Epithelial cell of proximal tubule (primary cell): ENCODE measurements around the gene DIAPH1. TPM values are rescaled to one million over a fixed set of nuclear protein-coding genes. Genes with fewer than 3 reads are reported as not detected.

Source experiments
- DNase-seq: peaks from one replicate; pipeline ENCODE4 v3.0.0-alpha.2; 2011; ENCODE audit warnings: low read depth
- H3K4me3 ChIP-seq: 2 replicates; pipeline ENCODE4 v1.5.1; 2011; ENCODE audit warnings: low read depth, mild to moderate bottlenecking, low read length
- total RNA-seq: library from RNA; depleted of rRNA; stranded (reverse); fragments of >200 nt; gene quantifications from 2 replicates; pipeline ENCODE4 v1.2.3, GENCODE V29; 2015
- TF ChIP-seq, protein P1 (sequence below): conservative IDR thresholded peaks from 2 replicates; pipeline ENCODE4 v1.5.1; 2012; ENCODE audit warnings: low read depth, mild to moderate bottlenecking, low read length

The DIAPH1 gene
- total RNA-seq, 1 donor from 2014 or later, result 94.0 TPM

GRCh38 chr5:141586246-141586645, 32.6 kb downstream of the DIAPH1 start:
- DNase-seq, result no peak
- TF ChIP-seq, protein P1, sequence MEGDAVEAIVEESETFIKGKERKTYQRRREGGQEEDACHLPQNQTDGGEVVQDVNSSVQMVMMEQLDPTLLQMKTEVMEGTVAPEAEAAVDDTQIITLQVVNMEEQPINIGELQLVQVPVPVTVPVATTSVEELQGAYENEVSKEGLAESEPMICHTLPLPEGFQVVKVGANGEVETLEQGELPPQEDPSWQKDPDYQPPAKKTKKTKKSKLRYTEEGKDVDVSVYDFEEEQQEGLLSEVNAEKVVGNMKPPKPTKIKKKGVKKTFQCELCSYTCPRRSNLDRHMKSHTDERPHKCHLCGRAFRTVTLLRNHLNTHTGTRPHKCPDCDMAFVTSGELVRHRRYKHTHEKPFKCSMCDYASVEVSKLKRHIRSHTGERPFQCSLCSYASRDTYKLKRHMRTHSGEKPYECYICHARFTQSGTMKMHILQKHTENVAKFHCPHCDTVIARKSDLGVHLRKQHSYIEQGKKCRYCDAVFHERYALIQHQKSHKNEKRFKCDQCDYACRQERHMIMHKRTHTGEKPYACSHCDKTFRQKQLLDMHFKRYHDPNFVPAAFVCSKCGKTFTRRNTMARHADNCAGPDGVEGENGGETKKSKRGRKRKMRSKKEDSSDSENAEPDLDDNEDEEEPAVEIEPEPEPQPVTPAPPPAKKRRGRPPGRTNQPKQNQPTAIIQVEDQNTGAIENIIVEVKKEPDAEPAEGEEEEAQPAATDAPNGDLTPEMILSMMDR, result no peak
- no peak overlapping the region for H3K4me3 ChIP-seq

DNA sequence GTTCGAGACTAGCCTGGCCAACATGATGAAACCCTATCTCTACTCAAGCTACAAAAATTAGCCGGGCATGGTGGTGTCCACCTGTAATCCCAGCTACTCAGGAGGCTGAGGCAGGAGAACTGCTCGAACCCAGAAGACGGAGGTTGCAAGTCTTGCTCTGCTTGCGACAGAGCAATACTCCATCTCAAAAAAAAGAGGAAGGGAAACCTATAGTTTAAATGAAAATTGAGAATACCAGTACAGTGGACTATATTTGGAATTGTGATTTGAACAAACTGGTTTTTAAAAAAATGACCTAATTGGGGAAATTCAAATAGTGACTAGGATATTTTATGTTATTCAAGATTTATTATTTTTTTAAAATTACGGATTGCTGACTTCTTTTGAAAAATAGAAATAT, 33.2 kb downstream of the DIAPH1 start:
- DNase-seq, result no peak
- TF ChIP-seq, protein P1, result no peak
- no peak overlapping the region for H3K4me3 ChIP-seq

- H3K4me3 ChIP-seq, result no peak overlapping the region
- no peak for DNase-seq
- TF ChIP-seq, protein P1, result no peak
Observed at GRCh38 chr5:141574122-141574510, 44.7 kb downstream of the DIAPH1 start.

DNA sequence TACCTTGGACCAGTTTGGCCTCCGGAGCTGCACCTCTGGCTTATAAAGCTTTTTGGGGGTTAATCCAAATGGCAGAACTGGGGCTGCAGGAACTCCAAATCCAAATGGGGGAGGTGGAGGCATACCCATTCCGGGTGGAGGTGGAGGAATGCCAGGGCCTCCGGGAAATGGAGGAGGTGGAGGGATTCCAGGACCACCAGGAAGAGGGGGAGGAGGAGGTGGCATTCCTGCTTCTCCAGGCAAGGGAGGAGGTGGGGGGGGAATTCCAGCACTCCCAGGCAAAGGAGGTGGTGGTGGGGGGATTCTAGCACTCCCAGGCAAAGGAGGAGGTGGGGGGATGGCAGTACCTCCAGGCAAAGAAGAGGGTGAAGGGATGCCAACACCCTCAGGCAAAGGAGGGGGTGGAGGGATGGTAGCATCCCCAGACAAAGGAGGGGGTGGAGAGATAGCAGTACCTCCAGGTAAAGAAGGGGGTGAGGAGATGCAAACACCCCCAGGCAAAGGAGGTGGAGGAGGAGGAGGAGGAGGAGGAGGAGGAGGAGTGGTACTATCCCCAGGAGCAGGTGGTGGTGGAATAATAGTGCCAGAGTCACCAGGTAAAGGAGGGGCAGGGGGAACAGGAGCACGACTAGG, 45.2 kb downstream of the DIAPH1 start:
- DNase-seq, result no peak
- H3K4me3 ChIP-seq, result no peak overlapping the region
- TF ChIP-seq, protein P1, result no peak

DNA sequence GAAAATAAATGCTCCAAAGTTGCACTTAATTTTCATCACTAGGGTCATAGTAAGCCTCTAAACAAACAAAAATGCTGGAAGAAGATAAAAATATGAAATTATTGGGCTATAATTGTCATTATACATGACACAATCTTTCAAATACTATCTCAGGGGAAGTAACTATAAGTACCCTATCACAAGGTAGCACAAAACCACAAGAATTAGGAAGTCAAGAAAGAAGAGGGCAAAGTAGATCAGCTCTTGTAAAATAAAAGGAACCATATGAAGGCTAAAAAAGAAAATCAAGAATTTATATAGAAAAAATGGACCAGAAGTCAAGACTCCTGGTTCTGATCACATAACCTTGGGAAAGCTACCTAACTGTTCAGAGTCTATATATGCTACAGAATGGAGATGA, 48.1 kb downstream of the DIAPH1 start:
- DNase-seq, result no peak
- TF ChIP-seq, protein P1, result no peak
- H3K4me3 ChIP-seq, result no peak overlapping the region

DNA sequence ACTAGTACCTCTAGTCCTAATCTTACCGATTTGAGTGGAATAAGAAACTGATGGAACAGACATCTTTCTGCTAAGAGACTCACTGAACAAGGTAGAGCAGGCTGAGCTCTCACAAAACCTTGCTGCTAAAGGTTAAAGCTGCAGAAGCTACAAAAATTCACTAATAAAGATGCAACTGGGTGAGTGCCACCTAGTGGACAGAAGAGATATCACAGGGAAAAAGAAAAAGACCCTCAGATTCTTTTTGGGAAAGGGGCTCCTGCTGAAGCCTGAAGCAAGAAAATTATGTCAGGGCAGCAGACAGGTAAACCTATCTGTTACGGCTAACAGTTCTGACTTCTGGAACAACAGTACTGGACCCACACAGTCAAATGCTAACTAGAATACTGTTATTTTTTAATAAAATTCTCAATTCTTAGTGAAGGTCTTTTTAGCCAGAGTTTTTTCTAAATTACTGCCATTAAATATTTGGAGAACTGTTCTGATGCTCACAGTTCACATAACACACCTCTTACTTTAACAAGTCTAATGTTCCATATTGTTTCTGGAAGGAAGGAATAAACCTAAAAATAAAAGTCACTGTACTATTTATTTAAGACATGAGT, 51.2 kb downstream of the DIAPH1 start:
- no peak for DNase-seq
- H3K4me3 ChIP-seq, result no peak overlapping the region
- TF ChIP-seq, protein P1, result peak; percentile 93
